Fibroblast of lung (primary cell): ENCODE measurements around the gene RTN4.

Source experiments
- EZH2 ChIP-seq: IDR thresholded peaks from 2 replicates; pipeline ENCODE4 v1.5.1; 2012; ENCODE audit warnings: low read length, control low read depth, mild to moderate bottlenecking; ENCODE audit errors: missing control alignments
- TF ChIP-seq, protein P1 (sequence below), 2 donors: IDR thresholded peaks in 1 of 2; conservative IDR thresholded peaks in 1 of 2; 1 replicate in 1 of 2; 2 replicates in 1 of 2; pipeline ENCODE4 v1.5.1; 2011 to 2012; ENCODE audit warnings: low read length in 2 of 2, control low read depth in 1 of 2, inconsistent platforms in 1 of 2, low read depth in 1 of 2, mild to moderate bottlenecking in 1 of 2

DNA sequence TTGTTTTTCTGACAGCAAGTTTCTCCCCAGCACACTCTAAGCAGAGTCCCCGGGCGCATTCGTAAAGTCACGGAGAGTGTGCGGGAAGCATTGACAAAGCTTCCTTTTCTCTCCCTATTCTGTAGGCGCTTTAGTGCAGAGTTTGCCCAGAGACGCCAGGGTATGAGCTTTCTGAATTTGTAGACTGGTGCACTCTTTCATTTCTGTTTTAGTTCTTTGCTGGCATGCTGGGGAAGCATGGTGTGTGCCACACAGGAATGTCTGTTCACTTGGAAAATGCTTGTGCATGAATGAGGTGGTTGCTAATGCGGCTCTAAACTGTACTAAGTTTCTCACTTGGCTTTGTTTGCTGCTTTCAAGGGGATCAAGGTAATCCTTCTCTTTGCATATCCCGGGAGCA is 102.6 kb downstream of the RTN4 start:
- TF ChIP-seq, protein P1, sequence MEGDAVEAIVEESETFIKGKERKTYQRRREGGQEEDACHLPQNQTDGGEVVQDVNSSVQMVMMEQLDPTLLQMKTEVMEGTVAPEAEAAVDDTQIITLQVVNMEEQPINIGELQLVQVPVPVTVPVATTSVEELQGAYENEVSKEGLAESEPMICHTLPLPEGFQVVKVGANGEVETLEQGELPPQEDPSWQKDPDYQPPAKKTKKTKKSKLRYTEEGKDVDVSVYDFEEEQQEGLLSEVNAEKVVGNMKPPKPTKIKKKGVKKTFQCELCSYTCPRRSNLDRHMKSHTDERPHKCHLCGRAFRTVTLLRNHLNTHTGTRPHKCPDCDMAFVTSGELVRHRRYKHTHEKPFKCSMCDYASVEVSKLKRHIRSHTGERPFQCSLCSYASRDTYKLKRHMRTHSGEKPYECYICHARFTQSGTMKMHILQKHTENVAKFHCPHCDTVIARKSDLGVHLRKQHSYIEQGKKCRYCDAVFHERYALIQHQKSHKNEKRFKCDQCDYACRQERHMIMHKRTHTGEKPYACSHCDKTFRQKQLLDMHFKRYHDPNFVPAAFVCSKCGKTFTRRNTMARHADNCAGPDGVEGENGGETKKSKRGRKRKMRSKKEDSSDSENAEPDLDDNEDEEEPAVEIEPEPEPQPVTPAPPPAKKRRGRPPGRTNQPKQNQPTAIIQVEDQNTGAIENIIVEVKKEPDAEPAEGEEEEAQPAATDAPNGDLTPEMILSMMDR (conservative IDR thresholded peaks at IDR 0.05 in 1 of 2, IDR thresholded peaks at IDR 0.05 in 1 of 2; ENCODE audit: low read depth in 1 of 2, low read length in 2 of 2), result no peak
- TF ChIP-seq EZH2, result no peak
